ENCODE data around the gene ZNF688. TPM values are rescaled to one million over a fixed set of nuclear protein-coding genes. Genes with fewer than 3 reads are reported as not detected.

ZNF688 gene
- total RNA-seq, 3 donors from 2014 or later (not counting 1 experiment from before 2014, with no cell fraction given) = 10.1 to 16.9 (median 16.5) TPM

DNA sequence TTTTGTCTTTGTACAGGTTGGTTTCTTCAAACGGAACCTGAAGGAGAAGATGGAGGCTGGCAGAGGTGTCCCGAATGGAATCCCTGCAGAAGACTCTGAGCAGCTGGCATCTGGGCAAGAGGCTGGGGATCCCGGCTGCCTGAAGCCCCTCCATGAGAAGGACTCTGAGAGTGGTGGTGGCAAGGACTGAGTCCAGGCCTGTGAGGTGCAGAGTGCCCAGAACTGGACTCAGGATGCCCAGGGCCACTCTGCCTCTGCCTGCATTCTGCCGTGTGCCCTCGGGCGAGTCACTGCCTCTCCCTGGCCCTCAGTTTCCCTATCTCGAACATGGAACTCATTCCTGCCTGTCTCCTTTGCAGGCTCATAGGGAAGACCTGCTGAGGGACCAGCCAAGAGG is 50.0 kb downstream of the ZNF688 start:
- peaks cover 53% of the 10 kb centered on the region for H3K36me3 ChIP-seq (ENCODE audit: control insufficient read depth, insufficient read depth, low read length)
- TF ChIP-seq, protein P1, sequence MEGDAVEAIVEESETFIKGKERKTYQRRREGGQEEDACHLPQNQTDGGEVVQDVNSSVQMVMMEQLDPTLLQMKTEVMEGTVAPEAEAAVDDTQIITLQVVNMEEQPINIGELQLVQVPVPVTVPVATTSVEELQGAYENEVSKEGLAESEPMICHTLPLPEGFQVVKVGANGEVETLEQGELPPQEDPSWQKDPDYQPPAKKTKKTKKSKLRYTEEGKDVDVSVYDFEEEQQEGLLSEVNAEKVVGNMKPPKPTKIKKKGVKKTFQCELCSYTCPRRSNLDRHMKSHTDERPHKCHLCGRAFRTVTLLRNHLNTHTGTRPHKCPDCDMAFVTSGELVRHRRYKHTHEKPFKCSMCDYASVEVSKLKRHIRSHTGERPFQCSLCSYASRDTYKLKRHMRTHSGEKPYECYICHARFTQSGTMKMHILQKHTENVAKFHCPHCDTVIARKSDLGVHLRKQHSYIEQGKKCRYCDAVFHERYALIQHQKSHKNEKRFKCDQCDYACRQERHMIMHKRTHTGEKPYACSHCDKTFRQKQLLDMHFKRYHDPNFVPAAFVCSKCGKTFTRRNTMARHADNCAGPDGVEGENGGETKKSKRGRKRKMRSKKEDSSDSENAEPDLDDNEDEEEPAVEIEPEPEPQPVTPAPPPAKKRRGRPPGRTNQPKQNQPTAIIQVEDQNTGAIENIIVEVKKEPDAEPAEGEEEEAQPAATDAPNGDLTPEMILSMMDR (IDR thresholded peaks at IDR 0.05) = no peak
- no peaks in the 10 kb centered on the region for H3K9me3 ChIP-seq (ENCODE audit: control insufficient read depth, insufficient read depth, low read length)
- peaks cover 14 to 27% of the 10 kb centered on the region in 2 donors for H3K4me1 Mint-ChIP-seq
- H3K27ac Mint-ChIP-seq = peak overlapping the region; percentile 22 to 79
- intact Hi-C loops (cut with micrococcal nuclease) = no loop called here
- no peak overlapping the region for H3K4me3 Mint-ChIP-seq
- H3K27me3 Mint-ChIP-seq (ENCODE audit: low read depth in 2 of 2) = no peaks in the 10 kb centered on the region
- no peak for ATAC-seq
- no peak for DNase-seq
- H3K27me3 ChIP-seq (ENCODE audit: control insufficient read depth, insufficient read depth, low read length) = no peaks in the 10 kb centered on the region
- WGBS (ENCODE audit: insufficient coverage) = 92% methylated on average over 7 of the region's 7 CpGs
- peaks cover 24% of the 10 kb centered on the region for H3K4me1 ChIP-seq (ENCODE audit: control insufficient read depth, insufficient read depth, low read length)
- H3K4me3 ChIP-seq (ENCODE audit: low read length) = no peak overlapping the region
- H3K9me3 Mint-ChIP-seq = no peaks in the 10 kb centered on the region
- H3K27ac ChIP-seq (ENCODE audit: low read length) = no peak overlapping the region
- peaks cover 18% of the 10 kb centered on the region for H3K36me3 Mint-ChIP-seq

Other genes with a start within 250 kb of the ZNF688 start
- 100 to 1,000 TPM in 1 of 3 donors, 10 to 100 TPM in 2; 79.5 to 104 (median 87.7) TPM for gene CD2BP2, start 216.4 kb downstream of the ZNF688 start, total RNA-seq
- 10 to 100 TPM; 43.0 to 55.3 (median 50.2) TPM for gene TBC1D10B, start 201.2 kb downstream of the ZNF688 start, total RNA-seq
- gene MYL11, start 196.9 kb downstream of the ZNF688 start, total RNA-seq = 1 to 10 TPM; 2.9 to 8.0 (median 7.2) TPM
- gene SEPTIN1, start 189.2 kb downstream of the ZNF688 start, total RNA-seq = 100 to 1,000 TPM; 196 to 210 (median 205) TPM
- gene ZNF48, start 176.3 kb downstream of the ZNF688 start, total RNA-seq = 1 to 10 TPM; 5.5 to 7.4 (median 7.1) TPM
- gene ZNF771, start 164.1 kb downstream of the ZNF688 start, total RNA-seq = 1 to 10 TPM in 2 of 3 donors, under 1 TPM in 1; 0.70 to 1.4 (median 1.4) TPM
- gene DCTPP1, start 141.7 kb downstream of the ZNF688 start, total RNA-seq = 10 to 100 TPM; 11.2 to 16.9 (median 15.2) TPM
- gene SEPHS2, start 125.8 kb downstream of the ZNF688 start, total RNA-seq = 10 to 100 TPM; 25.5 to 37.6 (median 35.0) TPM
- gene ITGAL, start 99.0 kb downstream of the ZNF688 start, total RNA-seq = 1,000 to 10,000 TPM; 1,131 to 1,260 (median 1,176) TPM
- gene ZNF768, start 45.1 kb downstream of the ZNF688 start, total RNA-seq = 1 to 10 TPM; 3.3 to 7.2 (median 5.6) TPM
- 1 to 10 TPM; 5.0 to 8.6 (median 6.3) TPM for gene ZNF747, start 36.9 kb downstream of the ZNF688 start, total RNA-seq
- gene ZNF764, start 13.3 kb downstream of the ZNF688 start, total RNA-seq = 10 to 100 TPM in 2 of 3 donors, 1 to 10 TPM in 1; 9.6 to 13.0 (median 11.7) TPM
- 10 to 100 TPM in 2 of 3 donors, 1 to 10 TPM in 1; 7.5 to 15.2 (median 10.4) TPM for gene ZNF785, start 14.0 kb upstream of the ZNF688 start, total RNA-seq
- gene ZNF689, start 38.7 kb upstream of the ZNF688 start, total RNA-seq = 1 to 10 TPM; 8.8 to 9.3 (median 9.1) TPM
- 100 to 1,000 TPM in 2 of 3 donors, 10 to 100 TPM in 1; 81.0 to 110 (median 101) TPM for gene PRR14, start 79.2 kb upstream of the ZNF688 start, total RNA-seq
- 100 to 1,000 TPM; 158 to 182 (median 172) TPM for gene FBRS, start 86.7 kb upstream of the ZNF688 start, total RNA-seq
- 10 to 100 TPM; 78.8 to 99.0 (median 89.3) TPM for gene SRCAP, start 127.5 kb upstream of the ZNF688 start, total RNA-seq
- 10 to 100 TPM; 50.5 to 86.1 (median 64.8) TPM for gene PHKG2, start 176.7 kb upstream of the ZNF688 start, total RNA-seq
- gene CFAP119, start 190.3 kb upstream of the ZNF688 start, total RNA-seq = 1 to 10 TPM; 3.4 to 5.1 (median 4.9) TPM
- gene RNF40, start 190.6 kb upstream of the ZNF688 start, total RNA-seq = 100 to 1,000 TPM; 153 to 167 (median 161) TPM
- gene ZNF629, start 215.5 kb upstream of the ZNF688 start, total RNA-seq = 1 to 10 TPM in 2 of 3 donors, under 1 TPM in 1; 0.96 to 1.9 (median 1.8) TPM